ENCODE data around the gene AFTPH.

- TF ChIP-seq POLR2A (IDR thresholded peaks at IDR 0.05), result no peak
- TF ChIP-seq, protein P1, sequence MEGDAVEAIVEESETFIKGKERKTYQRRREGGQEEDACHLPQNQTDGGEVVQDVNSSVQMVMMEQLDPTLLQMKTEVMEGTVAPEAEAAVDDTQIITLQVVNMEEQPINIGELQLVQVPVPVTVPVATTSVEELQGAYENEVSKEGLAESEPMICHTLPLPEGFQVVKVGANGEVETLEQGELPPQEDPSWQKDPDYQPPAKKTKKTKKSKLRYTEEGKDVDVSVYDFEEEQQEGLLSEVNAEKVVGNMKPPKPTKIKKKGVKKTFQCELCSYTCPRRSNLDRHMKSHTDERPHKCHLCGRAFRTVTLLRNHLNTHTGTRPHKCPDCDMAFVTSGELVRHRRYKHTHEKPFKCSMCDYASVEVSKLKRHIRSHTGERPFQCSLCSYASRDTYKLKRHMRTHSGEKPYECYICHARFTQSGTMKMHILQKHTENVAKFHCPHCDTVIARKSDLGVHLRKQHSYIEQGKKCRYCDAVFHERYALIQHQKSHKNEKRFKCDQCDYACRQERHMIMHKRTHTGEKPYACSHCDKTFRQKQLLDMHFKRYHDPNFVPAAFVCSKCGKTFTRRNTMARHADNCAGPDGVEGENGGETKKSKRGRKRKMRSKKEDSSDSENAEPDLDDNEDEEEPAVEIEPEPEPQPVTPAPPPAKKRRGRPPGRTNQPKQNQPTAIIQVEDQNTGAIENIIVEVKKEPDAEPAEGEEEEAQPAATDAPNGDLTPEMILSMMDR (IDR thresholded peaks at IDR 0.05), result no peak
- TF ChIP-seq POLR2AphosphoS5 (IDR thresholded peaks at IDR 0.05), result no peak
Measured at GRCh38 chr2:64591188-64591587, 67.1 kb downstream of the AFTPH start.
